Neural crest cell (in vitro differentiated cells): ENCODE results near the gene PCMT1. TPM values are rescaled to one million over a fixed set of nuclear protein-coding genes. Genes with fewer than 3 reads are reported as not detected.
"Not testable (repeated sequence)": the region's sequence is repeated elsewhere in the genome, so short reads cannot be mapped to it uniquely, and the experiment has no call there.

Experiments
- DNase-seq: peaks from one replicate; pipeline ENCODE4 v3.0.0; 2021; ENCODE audit warnings: low read depth, mixed read lengths, low spot score
- H3K27ac Mint-ChIP-seq: one replicate; pipeline ENCODE4 v1.8.0; 2021; ENCODE audit warnings: mild to moderate bottlenecking, mixed read lengths; ENCODE audit not compliant: unreplicated experiment
- H3K27me3 Mint-ChIP-seq: 2 replicates; pipeline ENCODE4 v1.8.0; 2021; ENCODE audit warnings: low read depth, mild to moderate bottlenecking, mixed read lengths
- H3K36me3 Mint-ChIP-seq: 2 replicates; pipeline ENCODE4 v1.8.0; 2021; ENCODE audit warnings: low read depth, mild to moderate bottlenecking, mixed read lengths
- H3K4me1 Mint-ChIP-seq: 2 replicates; pipeline ENCODE4 v1.8.0; 2021; ENCODE audit warnings: mixed read lengths
- H3K4me3 Mint-ChIP-seq: one replicate; pipeline ENCODE4 v1.8.0; 2021; ENCODE audit warnings: mild to moderate bottlenecking, mixed read lengths
- H3K9me3 Mint-ChIP-seq: 2 replicates; pipeline ENCODE4 v1.8.0; 2021; ENCODE audit warnings: mixed read lengths
- CTCF ChIP-seq: fragments of 200-600 bp; sonication (generic); conservative IDR thresholded peaks from 2 replicates; pipeline ENCODE4 v1.5.0; 2021; ENCODE audit warnings: antibody characterized with exemption, mild to moderate bottlenecking
- total RNA-seq: library from RNA; stranded (reverse); gene quantifications from 2 replicates; pipeline ENCODE4 v1.2.1, GENCODE V29; 2021

Gene PCMT1
- total RNA-seq, 1 donor from 2014 or later = 67.4 TPM

- Mint-ChIP-seq H3K27me3 (no peaks in the 10 kb centered on the region), H3K9me3 (no peaks in the 10 kb centered on the region), H3K4me1 (no peaks in the 10 kb centered on the region), H3K36me3 (peaks cover 10% of the 10 kb centered on the region), H3K27ac (no peak overlapping the region), H3K4me3 (no peak overlapping the region)
- TF ChIP-seq CTCF = no peak
- no peak for DNase-seq
These were observed 98.4 kb downstream of the PCMT1 start for GRCh38 chr6:149847939-149848267.

GRCh38 chr6:149848343-149848742, 98.8 kb downstream of the PCMT1 start:
- H3K27ac Mint-ChIP-seq, H3K27me3 Mint-ChIP-seq, H3K4me3 Mint-ChIP-seq, H3K4me1 Mint-ChIP-seq, H3K9me3 Mint-ChIP-seq, DNase-seq: not testable (repeated sequence)
- peaks cover 10% of the 10 kb centered on the region for H3K36me3 Mint-ChIP-seq

- peak overlapping the region; percentile 68 for H3K27ac Mint-ChIP-seq
- H3K36me3 Mint-ChIP-seq = peaks cover 7% of the 10 kb centered on the region
- peaks cover 8% of the 10 kb centered on the region for H3K4me1 Mint-ChIP-seq
- H3K27me3 Mint-ChIP-seq = no peaks in the 10 kb centered on the region
- DNase-seq = no peak
- no peak for TF ChIP-seq CTCF
- H3K4me3 Mint-ChIP-seq = no peak overlapping the region
- no peaks in the 10 kb centered on the region for H3K9me3 Mint-ChIP-seq
These were observed 102.0 kb downstream of the PCMT1 start for GRCh38 chr6:149851461-149852110.

- Mint-ChIP-seq H3K36me3 (peaks cover 7% of the 10 kb centered on the region), H3K4me3 (no peak overlapping the region), H3K27me3 (no peaks in the 10 kb centered on the region), H3K4me1 (peaks cover 8% of the 10 kb centered on the region), H3K27ac (no peak overlapping the region), H3K9me3 (no peaks in the 10 kb centered on the region)
- no peak for DNase-seq
- TF ChIP-seq CTCF = no peak
These were observed 102.6 kb downstream of the PCMT1 start for GRCh38 chr6:149852180-149852579.

GRCh38 chr6:149852881-149853280, 103.3 kb downstream of the PCMT1 start:
- peaks cover 7% of the 10 kb centered on the region for H3K36me3 Mint-ChIP-seq
- peak overlapping the region; percentile 88 for H3K27ac Mint-ChIP-seq
- DNase-seq = no peak
- H3K27me3 Mint-ChIP-seq = no peaks in the 10 kb centered on the region
- H3K4me3 Mint-ChIP-seq = no peak overlapping the region
- no peak for TF ChIP-seq CTCF
- no peaks in the 10 kb centered on the region for H3K9me3 Mint-ChIP-seq
- peaks cover 8% of the 10 kb centered on the region for H3K4me1 Mint-ChIP-seq

- not testable (repeated sequence) for H3K27me3 Mint-ChIP-seq, H3K27ac Mint-ChIP-seq, DNase-seq, H3K4me3 Mint-ChIP-seq, H3K36me3 Mint-ChIP-seq, H3K4me1 Mint-ChIP-seq, H3K9me3 Mint-ChIP-seq
These were observed 104.5 kb downstream of the PCMT1 start for GRCh38 chr6:149854017-149854416.
